Measurements from ENCODE around the gene CD79B.
"Not testable (repeated sequence)": the region's sequence is repeated elsewhere in the genome, so short reads cannot be mapped to it uniquely, and the experiment has no call there.

CD79B gene

GRCh38 chr17:63910096-63910495 lies 22.0 kb downstream of the CD79B start:
- no peak for DNase-seq (ENCODE audit: low spot score)

GRCh38 chr17:63909586-63909985 lies 22.5 kb downstream of the CD79B start:
- not testable (repeated sequence) for DNase-seq (ENCODE audit: low spot score)

DNA sequence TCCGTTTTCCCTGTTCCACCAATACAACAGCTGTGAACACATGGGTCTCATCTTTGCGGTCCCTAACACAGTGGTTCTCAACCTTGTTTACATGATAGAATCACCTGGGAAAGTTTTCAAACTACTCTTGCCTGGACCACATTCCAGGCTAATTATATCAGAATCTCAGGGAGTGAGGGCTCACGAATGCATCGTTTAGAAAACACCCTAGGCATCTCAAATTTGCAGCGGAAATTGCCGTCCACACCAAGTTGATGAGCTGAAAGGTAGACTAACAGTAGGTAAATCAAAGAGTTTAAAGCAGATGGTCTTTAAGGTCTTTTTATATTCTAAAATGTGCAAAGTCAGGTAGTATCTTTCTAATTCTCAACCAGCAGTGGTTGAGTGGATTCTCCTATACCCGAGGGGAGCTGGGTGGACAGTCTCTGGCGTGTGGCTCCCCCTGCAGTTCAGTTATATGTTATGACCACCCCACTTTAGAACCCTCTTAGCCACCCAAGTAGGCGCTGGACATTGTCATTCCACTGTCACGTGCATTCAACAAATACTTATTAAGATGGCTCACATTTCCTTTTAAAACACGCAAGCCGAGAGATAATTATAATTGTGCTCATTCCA lies 24.9 kb downstream of the CD79B start:
- DNase-seq (ENCODE audit: low spot score), result not testable (repeated sequence)

DNA sequence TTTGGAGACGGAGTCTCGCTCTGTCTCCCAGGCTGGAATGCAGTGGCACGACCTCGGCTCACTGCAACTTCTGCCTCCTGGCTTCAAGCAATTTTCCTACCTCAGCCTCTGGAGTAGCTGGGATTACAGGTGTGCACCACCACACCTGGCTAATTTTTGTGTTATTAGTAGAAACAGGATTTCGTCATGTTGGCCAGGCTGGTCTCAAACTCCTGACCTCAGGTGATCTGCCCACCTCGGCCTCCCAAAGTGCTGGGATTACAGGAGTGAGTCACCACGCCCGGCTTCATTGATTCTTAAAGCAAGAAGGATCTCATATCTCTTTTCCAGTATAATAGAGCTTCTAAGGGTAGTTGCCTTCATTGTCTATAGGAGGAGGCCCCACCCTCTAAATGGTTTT lies 27.3 kb downstream of the CD79B start:
- not testable (repeated sequence) for DNase-seq (ENCODE audit: low spot score)

DNA sequence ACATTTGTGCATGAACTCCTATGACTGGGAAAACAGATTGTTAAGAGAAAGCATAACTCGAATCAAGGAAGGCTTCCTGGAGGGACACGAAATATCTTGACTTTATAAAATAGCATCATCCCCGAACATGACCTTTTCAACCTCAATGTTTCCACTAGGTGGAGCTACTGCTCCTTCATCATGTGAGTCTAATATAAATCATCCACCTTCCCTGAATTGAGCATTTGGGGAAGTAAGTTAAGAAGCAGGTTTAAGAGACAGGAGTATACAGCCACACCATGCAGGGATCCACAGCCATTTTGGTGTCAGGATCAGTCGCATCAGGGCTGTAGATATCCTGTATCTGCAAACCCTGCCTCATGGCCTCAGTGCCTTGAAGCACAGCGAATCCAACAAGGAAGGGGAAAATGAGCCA lies 28.3 kb downstream of the CD79B start:
- DNase-seq (ENCODE audit: low spot score), result not testable (repeated sequence)

DNA sequence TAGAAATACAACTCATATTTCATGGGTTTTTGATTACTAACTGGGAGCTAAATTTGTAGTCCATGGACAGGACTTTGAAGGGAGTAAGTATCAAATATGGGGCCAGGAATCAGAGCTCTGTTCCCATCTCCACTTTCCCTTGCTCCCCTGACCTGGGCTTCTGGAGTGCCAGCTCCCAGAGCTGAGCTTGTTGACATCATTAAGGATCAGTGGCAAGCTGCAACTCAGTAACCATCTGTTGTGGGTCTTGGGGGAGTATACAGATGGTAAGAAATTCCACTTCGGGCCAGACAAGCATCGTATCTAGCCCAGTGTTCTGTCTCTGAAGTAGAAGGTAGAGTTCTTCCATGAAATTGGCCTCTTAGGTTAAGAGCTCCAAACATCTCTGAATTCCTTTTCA lies 30.2 kb downstream of the CD79B start:
- not testable (repeated sequence) for DNase-seq (ENCODE audit: low spot score)

GRCh38 chr17:63898899-63899798 lies 33.0 kb downstream of the CD79B start:
- not testable (repeated sequence) for DNase-seq (ENCODE audit: low spot score)

DNA sequence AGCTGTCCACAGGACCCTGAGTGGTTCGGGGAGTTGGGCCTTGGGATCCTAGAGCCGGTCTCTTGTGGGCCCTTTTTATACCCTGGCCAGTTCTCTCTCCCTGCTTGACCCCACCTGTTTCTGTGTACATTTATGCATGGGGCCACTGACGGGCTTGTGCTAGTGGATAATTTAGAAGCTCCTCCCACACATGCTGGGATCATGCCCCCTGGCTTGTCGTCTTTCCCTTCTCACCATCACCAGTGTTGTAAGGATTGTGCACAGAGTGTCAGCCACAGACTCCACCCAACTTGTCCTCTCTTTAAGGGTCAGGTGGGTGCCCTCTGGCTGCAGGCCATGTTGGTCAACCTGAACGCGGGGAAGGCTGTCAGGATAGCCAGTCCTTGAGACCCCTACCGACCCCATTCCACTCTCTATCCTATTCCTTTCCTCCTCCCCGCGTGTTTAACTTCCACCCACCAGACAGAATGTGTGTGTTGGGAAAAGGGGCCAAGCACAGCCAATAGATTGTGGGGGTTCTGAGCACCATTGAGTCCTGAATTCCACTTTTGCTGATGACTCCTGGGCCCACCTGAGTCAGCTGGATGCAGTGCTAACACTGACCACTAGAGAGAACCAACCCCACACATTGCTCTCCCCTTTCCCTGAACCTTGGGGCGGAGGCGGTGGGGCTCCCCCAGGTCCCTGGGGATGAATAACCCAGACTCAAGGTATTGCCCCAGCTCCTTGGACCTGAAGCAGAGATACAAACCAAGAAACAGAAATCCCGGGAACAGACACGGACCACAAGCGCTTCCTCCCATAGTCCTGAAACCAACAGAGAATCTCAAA lies 35.4 kb downstream of the CD79B start, which contains the start of gene CSH1:
TSS of gene CSH1 (minus strand) at position 51 of the 831 bp plus-strand sequence. CDS start 63 bp downstream, outside the sequence.
- not testable (repeated sequence) for DNase-seq (ENCODE audit: low spot score)

DNA sequence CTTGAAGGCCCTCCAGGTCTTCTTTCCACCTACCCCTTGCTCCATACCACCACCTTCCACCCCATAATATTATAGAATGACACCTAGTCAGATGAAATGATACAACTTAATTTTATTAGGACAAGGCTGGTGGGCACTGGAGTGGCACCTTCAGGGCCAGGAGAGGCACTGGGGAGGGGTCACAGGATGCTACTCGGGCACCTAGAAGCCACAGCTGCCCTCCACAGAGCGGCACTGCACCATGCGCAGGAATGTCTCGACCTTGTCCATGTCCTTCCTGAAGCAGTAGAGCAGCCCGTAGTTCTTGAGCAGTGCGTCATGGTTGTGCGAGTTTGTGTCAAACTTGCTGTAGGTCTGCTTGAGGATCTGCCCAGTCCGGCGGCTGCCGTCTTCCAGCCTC lies 37.3 kb downstream of the CD79B start:
- DNase-seq (ENCODE audit: low spot score), result not testable (repeated sequence)

DNA sequence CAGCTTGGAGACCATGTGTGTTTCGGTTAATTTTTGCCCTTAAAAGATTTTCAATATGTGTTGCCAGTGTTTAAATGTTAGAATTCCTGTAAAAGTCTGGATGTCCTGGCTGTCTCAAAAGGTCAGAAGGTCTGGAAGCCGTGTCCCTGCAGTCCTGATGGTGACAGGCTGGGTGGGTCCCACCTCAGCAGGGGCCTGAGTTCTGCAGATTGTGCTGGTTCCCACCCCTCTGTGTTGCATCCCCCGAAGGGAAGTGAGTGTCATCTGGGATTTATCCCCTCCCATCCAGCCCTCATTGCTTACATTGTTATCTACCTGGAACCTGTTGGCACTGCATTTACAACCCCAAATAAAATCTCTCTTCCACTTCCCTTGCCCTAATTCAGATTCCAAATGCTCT lies 38.1 kb downstream of the CD79B start:
- not testable (repeated sequence) for DNase-seq (ENCODE audit: low spot score)

DNA sequence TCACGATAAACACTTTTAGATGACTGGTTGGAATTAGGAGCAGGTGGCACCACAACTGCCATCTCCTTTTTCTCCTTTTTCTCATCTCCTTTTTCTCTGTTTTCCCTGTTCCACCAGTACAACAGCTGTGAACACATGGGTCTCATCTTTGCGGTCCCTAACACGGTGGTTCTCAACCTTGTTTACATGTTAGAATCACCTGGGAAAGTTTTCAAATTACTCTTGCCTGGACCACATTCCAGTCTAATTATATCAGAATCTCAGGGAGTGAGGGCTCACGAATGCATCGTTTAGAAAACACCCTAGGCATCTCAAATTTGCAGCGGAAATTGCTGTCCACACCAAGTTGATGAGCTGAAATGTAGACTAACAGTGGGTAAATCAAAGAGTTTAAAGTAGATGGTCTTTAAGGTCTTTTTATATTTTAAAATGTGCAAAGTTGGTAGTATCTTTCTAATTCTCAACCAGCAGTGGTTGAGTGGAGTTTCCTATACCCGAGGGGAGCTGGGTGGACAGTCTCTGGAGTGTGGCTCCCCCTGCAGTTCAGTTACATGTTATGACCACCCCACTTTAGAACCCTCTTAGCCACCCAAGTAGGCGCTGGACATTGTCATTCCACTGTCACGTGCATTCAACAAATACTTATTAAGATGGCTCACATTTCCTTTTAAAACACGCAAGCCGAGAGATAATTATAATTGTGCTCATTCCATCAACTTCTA lies 39.7 kb downstream of the CD79B start:
- DNase-seq (ENCODE audit: low spot score), result not testable (repeated sequence)

DNA sequence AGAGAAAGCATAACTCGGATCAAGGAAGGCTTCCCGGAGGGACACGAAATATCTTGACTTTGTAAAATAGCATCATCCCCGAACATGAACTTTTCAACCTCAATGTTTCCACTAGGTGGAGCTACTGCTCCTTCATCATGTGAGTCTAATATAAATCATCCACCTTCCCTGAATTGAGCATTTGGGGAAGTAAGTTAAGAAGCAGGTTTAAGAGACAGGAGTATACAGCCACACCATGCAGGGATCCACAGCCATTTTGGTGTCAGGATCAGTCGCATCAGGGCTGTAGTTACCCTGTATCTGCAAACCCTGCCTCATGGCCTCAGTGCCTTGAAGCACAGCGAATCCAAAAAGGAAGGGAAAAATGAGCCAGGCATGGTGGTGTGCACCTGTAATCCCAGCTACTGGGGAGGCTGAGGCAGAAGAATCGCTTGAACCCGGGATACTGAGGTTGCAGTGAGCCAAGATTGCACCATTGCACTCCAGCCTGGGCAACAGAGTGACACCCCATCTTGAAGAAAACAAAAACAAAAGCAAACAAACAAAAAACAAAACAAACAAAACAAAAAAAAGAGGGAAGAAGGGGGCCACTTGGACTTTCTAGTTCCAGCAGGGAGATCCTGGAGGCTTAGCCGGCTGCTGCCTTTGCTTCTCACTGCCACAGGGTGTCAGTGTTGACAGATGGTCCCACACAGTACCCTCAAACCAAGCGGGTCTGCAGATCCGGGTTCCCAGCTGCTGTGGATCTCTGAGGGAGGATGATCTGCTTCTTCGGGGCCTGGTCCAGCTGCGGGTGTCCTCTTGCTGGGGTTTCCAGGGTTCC lies 42.9 kb downstream of the CD79B start:
- not testable (repeated sequence) for DNase-seq (ENCODE audit: low spot score)

- DNase-seq (ENCODE audit: low spot score), result not testable (repeated sequence)
Measured at GRCh38 chr17:63885119-63885518, 47.0 kb downstream of the CD79B start.

DNA sequence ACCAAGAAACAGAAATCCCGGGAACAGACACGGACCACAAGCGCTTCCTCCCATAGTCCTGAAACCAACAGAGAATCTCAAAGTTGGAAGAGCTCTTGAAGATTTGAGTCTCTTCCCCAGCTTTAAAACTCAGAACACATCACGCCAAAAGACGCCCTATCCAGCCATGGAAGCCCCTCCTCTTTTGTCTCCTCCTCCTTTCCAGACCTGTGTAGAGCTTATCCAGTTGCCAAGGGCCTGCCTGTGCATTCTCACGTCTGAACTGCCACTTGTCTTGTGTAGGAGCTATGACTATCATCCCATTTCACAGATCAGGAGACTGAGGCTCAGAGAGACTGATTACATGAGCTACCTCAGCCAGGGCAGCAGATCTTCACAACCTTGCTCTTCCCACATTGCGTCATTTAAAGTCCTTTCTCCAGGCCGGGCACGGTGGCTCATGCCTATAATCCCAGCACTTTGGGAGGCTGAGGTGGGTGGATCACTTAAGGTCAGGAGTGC lies 49.5 kb downstream of the CD79B start:
- DNase-seq (ENCODE audit: low spot score), result not testable (repeated sequence)

- peak; percentile 79 for DNase-seq (ENCODE audit: low spot score)
Measured at GRCh38 chr17:63881935-63882601, 50.1 kb downstream of the CD79B start, which contains the start of gene GH2. Gene GH2 (minus strand): TSS chr17:63881944. CDS start chr17:63881801, 143 bp downstream.

- not testable (repeated sequence) for DNase-seq (ENCODE audit: low spot score)
Measured at GRCh38 chr17:63881337-63881736, 50.8 kb downstream of the CD79B start.

DNA sequence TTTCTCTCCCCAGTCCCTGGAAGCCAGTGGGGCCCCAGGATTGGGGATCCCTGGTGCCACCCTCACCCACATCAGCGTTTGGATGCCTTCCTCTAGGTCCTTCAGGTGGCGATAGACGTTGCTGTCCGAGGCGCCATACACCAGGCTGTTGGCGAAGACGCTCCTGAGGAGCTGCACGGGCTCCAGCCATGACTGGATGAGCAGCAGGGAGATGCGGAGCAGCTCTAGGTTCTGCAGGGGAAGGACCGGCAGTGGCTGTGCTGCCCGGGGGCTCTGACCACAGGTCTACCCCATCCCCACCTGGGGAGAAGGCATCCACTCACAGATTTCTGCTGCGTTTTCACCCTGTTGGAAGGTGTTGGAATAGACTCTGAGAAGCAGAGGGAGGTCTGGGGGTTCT lies 51.4 kb downstream of the CD79B start:
- no peak for DNase-seq (ENCODE audit: low spot score)
